GM21529 (cell line): ENCODE measurements around the gene TLE4.
"Not testable (repeated sequence)": the region's sequence is repeated elsewhere in the genome, so short reads cannot be mapped to it uniquely, and the experiment has no call there.

Experiments
- ATAC-seq: cut with Tn5 transposase; IDR thresholded peaks from one replicate; pipeline ENCODE4 v1.9.1; 2021; ENCODE audit not compliant: unreplicated experiment

TLE4 gene

DNA sequence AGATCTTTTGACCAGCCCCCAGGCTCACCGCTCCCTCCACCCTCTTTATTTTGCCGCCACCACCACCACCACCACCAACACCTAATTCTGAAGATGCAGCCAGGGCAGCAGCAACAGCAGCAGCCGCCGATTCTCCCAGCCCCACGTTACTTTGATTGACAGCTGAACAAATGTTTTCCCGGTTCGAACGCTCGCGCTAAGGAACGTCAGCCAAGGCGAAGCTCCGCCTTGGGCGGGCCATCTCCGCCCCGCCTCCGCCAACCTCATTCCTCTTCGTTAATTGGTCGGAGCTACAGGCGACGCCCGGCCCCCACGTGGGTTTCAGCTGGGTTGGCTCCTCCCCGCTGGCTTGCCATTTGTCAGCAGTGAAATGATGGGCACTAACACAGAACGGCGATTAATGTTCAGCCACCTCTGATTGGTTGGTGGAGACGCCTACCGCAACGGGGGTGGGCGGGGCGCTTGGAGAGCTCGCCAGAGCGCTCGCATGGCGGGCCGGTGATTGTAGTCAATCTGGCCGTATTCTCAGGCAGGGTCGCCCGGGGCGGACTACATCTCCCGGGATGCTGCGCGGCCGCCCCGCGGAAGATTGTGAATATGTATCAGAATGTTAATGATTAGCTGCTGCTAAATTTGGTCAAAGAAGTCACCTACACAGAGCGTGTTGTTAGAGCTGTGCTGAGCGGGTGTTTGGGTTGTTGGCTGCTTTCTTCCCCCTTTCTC is at the start of gene TLE4:
Gene TLE4 (plus strand): TSS at position 657 of the 723 bp plus-strand sequence. CDS start 826 bp downstream, outside the sequence.
- ATAC-seq: peak; percentile 81

GRCh38 chr9:79522793-79523192 is 49.0 kb upstream of the TLE4 start:
- ATAC-seq: no peak

DNA sequence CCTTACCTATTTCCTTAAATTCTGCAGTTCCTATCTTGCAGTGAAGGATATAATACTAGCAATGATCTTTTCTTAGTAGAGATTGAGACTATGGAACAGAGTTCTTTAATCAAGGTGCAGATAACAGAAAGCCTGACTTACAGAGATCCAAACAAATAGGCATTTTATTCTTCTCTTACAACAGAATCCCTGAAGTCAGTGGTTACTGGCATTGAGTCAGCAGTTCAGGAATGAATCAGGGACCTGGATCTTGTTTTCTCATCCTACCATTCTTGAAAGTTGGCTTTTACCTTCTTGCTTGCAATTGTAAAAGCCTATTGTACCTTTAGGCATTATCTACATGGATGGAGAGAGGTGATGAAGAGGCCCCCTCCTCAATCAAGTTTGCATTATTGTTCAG is 47.5 kb upstream of the TLE4 start:
- no peak for ATAC-seq

DNA sequence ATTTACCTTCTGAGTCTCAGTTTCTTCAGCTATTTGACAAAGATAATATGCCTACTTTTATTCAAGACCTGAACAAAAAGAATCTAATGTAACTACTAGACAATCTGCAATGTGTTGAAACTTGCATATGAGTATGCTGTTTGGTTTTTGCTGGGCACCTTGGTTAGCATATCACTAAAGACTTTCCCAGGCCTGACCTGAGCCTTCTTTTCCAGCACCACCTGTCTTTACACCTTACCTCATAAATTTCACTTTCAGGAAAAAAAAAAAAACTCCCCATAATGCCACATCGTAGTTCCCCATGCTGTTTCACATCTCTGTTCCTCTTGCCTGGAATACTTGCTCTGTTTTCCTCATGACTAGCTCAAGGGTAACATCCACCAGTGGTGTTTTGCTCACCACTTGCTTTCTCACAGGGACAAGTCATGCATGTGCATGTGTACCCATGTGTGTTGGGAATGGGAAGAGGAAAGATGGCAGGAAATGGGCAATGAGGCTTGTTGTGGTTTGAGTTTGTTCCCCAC is 45.6 kb upstream of the TLE4 start:
- ATAC-seq: no peak

GRCh38 chr9:79535534-79535933 is 36.2 kb upstream of the TLE4 start:
- ATAC-seq: no peak

DNA sequence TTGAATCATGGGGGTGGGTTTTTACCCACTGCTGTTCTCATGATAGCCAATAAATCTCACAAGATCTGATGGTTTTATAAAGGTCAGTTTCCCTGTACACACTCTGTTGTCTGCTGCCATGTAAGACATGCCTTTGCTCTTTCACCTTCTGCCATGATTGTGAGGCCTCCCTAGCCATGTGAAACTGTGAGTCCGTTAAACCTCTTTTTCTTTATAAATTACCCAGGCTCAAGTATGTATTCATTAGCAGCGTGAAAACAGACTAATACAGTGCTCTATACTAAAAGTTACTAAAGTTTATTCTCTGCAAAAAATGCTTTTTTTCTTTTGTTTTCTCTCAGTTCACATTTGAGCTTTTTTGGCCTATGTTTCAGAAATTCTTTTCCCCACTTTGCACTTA is 33.9 kb upstream of the TLE4 start:
- ATAC-seq: no peak

DNA sequence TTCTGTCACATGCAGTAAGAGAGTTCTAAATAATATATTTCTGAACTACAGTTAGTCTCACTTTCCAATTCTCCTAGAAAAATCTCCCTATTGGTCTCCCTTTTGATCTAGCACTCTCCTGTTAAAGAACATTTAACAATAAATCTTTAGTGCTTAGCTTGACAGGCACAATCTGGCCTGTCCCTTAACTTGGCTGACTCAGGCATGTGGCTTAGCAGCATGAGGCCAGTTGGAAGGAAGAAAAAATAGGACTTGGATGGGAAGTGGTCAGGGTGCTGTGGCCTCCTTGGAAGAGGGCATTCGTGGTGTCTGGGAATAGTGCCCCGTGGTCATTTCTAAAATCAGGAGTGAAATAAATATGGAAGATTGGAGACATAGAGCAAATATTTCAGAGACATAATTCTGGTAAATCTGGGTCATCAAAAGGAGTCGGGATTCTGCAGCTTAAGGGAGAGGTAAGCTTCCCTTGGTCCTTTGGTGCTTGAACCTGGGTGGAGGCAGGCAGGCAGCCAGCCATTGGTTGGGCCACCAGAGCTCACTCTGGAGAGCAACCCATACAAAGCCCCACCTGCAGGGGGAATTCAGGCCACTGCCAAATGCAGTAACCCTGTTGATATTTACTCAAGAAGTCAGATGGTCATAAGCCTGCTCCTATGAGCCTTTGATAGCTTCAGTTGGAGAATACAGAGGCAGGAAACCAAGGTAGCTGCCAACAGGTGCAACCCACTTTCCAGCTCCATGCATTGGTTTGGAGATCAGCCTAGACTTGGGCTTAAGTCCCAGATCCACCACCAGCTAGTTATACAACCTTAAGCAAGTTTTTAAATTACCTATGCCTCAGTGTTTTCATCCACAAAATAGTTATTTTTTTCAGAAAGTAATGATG is 28.8 kb upstream of the TLE4 start:
- no peak for ATAC-seq

GRCh38 chr9:79544375-79544774 is 27.4 kb upstream of the TLE4 start:
- ATAC-seq: not testable (repeated sequence)

- ATAC-seq: no peak
Observed at GRCh38 chr9:79551586-79551985, 20.2 kb upstream of the TLE4 start.

- no peak for ATAC-seq
Observed at GRCh38 chr9:79551994-79552393, 19.8 kb upstream of the TLE4 start.

GRCh38 chr9:79555474-79556089 is 16.2 kb upstream of the TLE4 start:
- no peak for ATAC-seq

- ATAC-seq: no peak
Observed at GRCh38 chr9:79559495-79560181, 12.1 kb upstream of the TLE4 start.

GRCh38 chr9:79562749-79563386 is 8.9 kb upstream of the TLE4 start:
- ATAC-seq: no peak

DNA sequence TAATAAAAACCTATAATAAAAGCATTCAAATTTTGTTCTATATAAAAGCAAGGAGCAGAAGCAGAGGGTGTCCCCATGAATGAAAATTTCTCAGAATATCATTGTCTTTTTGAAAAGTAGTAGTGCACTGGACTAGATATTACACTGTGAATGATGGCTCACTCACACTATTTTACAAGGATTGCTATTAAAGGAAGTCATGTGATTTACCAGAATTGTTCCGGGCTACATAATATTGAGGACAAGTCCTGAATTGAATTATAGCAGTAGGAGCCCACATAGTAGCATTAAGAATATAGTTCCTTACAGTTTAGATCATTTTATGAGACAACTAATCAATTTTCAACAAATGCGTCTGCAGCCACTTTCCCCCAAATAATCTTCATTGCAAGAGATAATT is 7.7 kb upstream of the TLE4 start:
- ATAC-seq: no peak

DNA sequence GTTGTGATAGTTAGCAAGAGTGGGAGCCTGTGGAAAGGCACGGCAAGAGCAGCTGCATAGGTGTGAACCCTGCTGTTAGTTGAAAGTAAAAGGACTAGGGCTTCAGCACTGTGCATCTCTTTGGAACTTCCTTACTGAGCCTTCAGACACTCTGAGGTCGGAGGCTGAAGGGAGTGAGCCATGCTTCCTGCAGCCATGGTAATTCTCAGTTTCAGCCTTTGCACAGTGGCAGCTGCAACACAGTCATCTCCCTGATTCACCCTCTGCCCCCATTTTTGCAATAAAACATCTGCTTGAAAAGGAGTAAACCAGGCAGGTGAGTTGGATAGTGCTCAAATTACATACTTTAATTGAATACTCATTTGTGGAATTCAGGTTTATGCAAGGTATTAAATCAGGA is 6.5 kb upstream of the TLE4 start:
- peak; percentile 91 for ATAC-seq

- no peak for ATAC-seq
Observed at GRCh38 chr9:79567671-79568098, 4.1 kb upstream of the TLE4 start.

GRCh38 chr9:79568337-79569101 is 3.2 kb upstream of the TLE4 start:
- ATAC-seq: no peak

DNA sequence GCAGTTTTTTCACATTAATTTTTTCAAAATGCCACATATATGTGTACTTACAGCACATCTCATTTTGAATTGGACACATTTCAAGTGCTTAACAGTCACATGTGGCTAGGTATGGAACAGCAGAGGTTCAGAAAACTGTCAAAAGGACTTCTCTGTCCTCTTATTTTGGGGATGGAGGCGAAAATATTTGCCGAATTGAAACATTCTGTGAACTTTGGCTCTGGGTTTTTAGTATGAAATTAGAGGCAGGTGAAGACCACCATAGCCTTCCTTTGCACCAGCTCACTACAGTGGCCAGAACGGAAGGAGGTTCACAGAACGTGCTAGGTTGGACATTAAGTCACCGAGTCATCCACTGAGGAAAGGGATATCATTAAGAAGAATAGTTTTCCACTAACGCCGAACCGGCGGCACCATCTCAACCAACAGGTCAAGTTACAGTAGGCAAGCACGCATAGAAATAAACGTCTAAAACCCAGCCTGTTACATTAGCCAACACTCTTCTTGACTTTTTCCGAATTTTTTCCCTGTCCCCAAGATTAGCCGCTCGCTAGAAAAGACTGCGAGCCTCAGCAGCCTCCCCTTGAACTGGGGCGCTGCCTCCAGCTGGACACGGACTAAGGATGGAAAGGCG is 1.8 kb upstream of the TLE4 start:
- ATAC-seq: no peak
